Parathyroid adenoma (tissue), 2 donors: ENCODE measurements around the gene UNCX.

Experiments used
- H2AFZ ChIP-seq: fragments of 300-600 bp; sonication (generic); one replicate; pipeline ENCODE4 v1.7.0; 2017; ENCODE audit warnings: antibody characterized with exemption, mild to moderate bottlenecking
- H3K27ac ChIP-seq: fragments of 300-600 bp; sonication (generic); one replicate; pipeline ENCODE4 v1.7.0; 2017
- H3K27me3 ChIP-seq: fragments of 300-600 bp; sonication (generic); one replicate; pipeline ENCODE4 v1.7.0; 2017; ENCODE audit warnings: low read length; ENCODE audit not compliant: control insufficient read depth, insufficient read depth
- H3K36me3 ChIP-seq: fragments of 300-600 bp; sonication (generic); one replicate; pipeline ENCODE4 v1.7.0; 2017; ENCODE audit warnings: low read length; ENCODE audit not compliant: control insufficient read depth, insufficient read depth
- H3K4me1 ChIP-seq: fragments of 300-600 bp; sonication (generic); one replicate; pipeline ENCODE4 v1.7.0; 2017; ENCODE audit warnings: control low read depth
- H3K4me2 ChIP-seq: fragments of 300-600 bp; sonication (generic); one replicate; pipeline ENCODE4 v1.7.0; 2017; ENCODE audit warnings: low read length
- H3K4me3 ChIP-seq: fragments of 300-600 bp; sonication (generic); one replicate; pipeline ENCODE4 v1.7.0; 2017; ENCODE audit warnings: low read depth, low read length
- H3K79me2 ChIP-seq: fragments of 300-600 bp; sonication (generic); one replicate; pipeline ENCODE4 v1.7.0; 2017; ENCODE audit warnings: control low read depth
- H3K9ac ChIP-seq: fragments of 300-600 bp; sonication (generic); one replicate; pipeline ENCODE4 v1.7.0; 2017; ENCODE audit warnings: mild to moderate bottlenecking
- H3K9me3 ChIP-seq: fragments of 300-600 bp; sonication (generic); one replicate; pipeline ENCODE4 v1.7.0; 2017; ENCODE audit warnings: low read length; ENCODE audit not compliant: control insufficient read depth
- CTCF ChIP-seq: fragments of 300-600 bp; sonication (generic); IDR thresholded peaks from one replicate; pipeline ENCODE4 v1.7.0; 2017; ENCODE audit warnings: antibody characterized with exemption, mild to moderate bottlenecking
- donor health status: primary hyperparathyroidism.

UNCX gene

DNA sequence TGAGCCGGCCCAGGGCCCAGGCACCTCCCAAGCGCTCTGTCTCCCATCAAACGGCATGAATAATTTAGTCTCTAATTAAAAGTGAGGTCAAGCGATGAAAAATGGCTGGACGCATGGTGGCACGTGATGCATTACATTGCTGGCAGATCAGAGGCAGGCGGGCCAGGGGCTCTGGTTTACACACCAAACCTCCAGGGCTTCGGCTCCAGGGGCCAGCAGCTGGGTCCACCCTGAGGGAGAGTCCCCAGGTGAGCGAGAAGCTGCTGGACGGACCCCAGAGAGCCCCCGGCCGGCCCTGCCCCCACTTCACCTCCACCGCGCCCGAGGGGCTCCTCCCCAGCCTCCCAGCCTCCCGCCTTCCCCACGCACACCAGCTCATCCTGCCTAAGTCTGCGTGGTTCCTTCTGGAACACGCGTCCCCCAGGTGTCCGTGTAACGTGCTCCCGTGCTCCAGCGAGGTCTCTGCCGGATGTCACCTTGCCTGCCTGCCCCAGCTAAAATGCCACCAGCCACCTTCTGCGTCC lies 23.2 kb downstream of the UNCX start:
- Histone ChIP-seq H3K27me3 (peaks cover 4% of the 10 kb centered on the region), H3K36me3 (no peaks in the 10 kb centered on the region), H3K9ac (no peak overlapping the region), H3K4me1 (no peaks in the 10 kb centered on the region), H3K79me2 (no peaks in the 10 kb centered on the region), H3K27ac (no peak overlapping the region), H3K4me3 (no peak overlapping the region), H3K4me2 (no peak overlapping the region), H2AFZ (no peak overlapping the region), H3K9me3 (no peaks in the 10 kb centered on the region)
- no peak for TF ChIP-seq CTCF

DNA sequence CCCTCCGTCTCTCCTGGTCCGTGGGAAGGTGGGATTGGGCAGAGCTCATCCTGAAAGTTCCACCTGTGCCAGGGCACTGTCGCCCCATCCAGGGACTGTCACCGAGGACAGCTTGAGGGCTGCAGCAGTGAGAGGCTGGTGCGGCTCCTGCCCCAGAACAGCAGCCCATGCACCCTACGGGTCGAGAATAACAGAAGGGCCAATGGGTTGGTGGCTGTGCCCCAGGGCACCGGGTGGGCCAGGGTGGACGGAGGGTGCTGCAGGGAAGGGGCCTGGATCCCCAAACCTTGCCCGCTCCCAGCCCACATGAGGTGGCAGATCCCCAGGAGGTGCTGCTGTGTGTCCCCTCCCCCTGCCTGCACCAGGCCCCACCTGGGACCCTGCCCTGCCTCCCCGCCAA lies 23.9 kb downstream of the UNCX start:
- no peak for TF ChIP-seq CTCF
- Histone ChIP-seq H3K9ac (no peak overlapping the region), H2AFZ (no peak overlapping the region), H3K27ac (no peak overlapping the region), H3K4me1 (no peaks in the 10 kb centered on the region), H3K4me3 (no peak overlapping the region), H3K36me3 (no peaks in the 10 kb centered on the region), H3K79me2 (no peaks in the 10 kb centered on the region), H3K4me2 (no peak overlapping the region), H3K27me3 (peaks cover 4% of the 10 kb centered on the region), H3K9me3 (no peaks in the 10 kb centered on the region)

- H3K27ac ChIP-seq = no peak overlapping the region
- H3K9me3 ChIP-seq = no peaks in the 10 kb centered on the region
- no peaks in the 10 kb centered on the region for H3K79me2 ChIP-seq
- H3K4me2 ChIP-seq = no peak overlapping the region
- peaks cover 4% of the 10 kb centered on the region for H3K27me3 ChIP-seq
- TF ChIP-seq CTCF = no peak
- no peak overlapping the region for H3K9ac ChIP-seq
- H3K4me1 ChIP-seq = no peaks in the 10 kb centered on the region
- H3K4me3 ChIP-seq = no peak overlapping the region
- H2AFZ ChIP-seq = no peak overlapping the region
- no peaks in the 10 kb centered on the region for H3K36me3 ChIP-seq
Observed at GRCh38 chr7:1257221-1257620, 24.5 kb downstream of the UNCX start.

DNA sequence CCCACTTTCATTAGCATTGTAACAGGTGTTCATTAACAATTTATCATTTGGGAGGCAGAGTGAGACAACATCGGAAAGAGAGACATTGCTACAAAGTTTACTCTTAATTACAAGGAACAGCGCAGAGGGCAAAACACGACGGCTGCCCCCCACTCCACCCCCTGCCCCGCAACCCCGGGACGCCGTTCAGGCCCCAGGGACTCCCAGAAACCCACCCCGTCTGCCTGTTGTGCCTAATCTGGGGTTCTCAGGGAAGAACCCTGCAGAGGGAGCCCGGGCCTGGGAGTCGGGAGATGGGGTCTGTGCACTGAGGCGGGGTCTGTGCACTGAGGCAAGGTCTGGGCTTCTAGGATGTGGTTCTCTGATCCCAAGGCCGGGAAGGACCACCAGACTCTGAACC lies 25.2 kb downstream of the UNCX start:
- H2AFZ ChIP-seq = no peak overlapping the region
- no peaks in the 10 kb centered on the region for H3K4me1 ChIP-seq
- no peak overlapping the region for H3K4me2 ChIP-seq
- no peak overlapping the region for H3K9ac ChIP-seq
- H3K36me3 ChIP-seq = no peaks in the 10 kb centered on the region
- no peak overlapping the region for H3K4me3 ChIP-seq
- no peaks in the 10 kb centered on the region for H3K9me3 ChIP-seq
- peaks cover 4% of the 10 kb centered on the region for H3K27me3 ChIP-seq
- no peak overlapping the region for H3K27ac ChIP-seq
- H3K79me2 ChIP-seq = no peaks in the 10 kb centered on the region
- TF ChIP-seq CTCF = no peak

DNA sequence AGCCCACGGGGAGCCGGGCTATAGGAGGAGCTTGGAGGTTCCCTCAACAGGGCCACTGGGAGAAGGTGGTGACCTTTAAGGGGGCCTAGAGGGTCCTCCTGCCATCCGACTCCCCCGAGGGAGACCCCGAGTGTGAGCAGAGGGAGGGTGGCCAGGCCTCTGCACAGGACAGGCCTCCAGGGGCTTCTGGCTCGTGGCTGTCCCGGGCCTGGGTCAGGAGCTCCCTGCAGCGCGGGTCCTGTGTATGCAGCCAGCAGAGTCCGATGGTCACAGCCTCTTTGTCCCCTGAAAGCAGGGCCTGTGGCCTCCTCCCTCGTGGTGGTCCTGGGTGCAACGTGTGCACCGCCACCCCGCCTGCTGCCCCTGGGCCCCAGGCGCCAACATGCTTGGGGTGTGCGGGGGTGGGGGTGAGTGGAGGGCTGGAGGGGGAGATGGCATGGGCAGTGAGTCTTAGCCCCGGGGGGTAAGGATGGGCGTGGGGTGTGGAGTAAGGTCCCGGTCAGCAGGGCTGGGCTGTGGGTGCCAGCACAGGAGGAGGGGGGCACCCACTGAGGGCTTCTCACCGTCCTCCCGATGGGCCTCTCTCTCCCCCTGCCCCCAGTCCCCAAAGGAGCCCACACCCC lies 27.1 kb downstream of the UNCX start:
- H3K27me3 ChIP-seq = peaks cover 4% of the 10 kb centered on the region
- no peaks in the 10 kb centered on the region for H3K4me1 ChIP-seq
- H3K4me3 ChIP-seq = no peak overlapping the region

More for the DNA sequence above, 27.1 kb downstream of the UNCX start:
- Histone ChIP-seq H3K79me2 (no peaks in the 10 kb centered on the region), H3K36me3 (no peaks in the 10 kb centered on the region), H3K27ac (no peak overlapping the region), H3K9ac (no peak overlapping the region), H3K9me3 (no peaks in the 10 kb centered on the region), H2AFZ (no peak overlapping the region), H3K4me2 (no peak overlapping the region)
- no peak for TF ChIP-seq CTCF
